GM18499 (cell line): ENCODE measurements around the gene SEC24D.

Experiments
- ATAC-seq: cut with Tn5 transposase; IDR thresholded peaks from one replicate; pipeline ENCODE4 v1.9.1; 2021; ENCODE audit warnings: moderate number of reproducible peaks; ENCODE audit not compliant: insufficient read depth, unreplicated experiment

SEC24D gene

GRCh38 chr4:118734491-118735205 lies 101.3 kb downstream of the SEC24D start:
- no peak for ATAC-seq

GRCh38 chr4:118732591-118733330 lies 103.2 kb downstream of the SEC24D start:
- no peak for ATAC-seq

GRCh38 chr4:118730683-118731082 lies 105.2 kb downstream of the SEC24D start:
- no peak for ATAC-seq

GRCh38 chr4:118729287-118730286 lies 106.3 kb downstream of the SEC24D start:
- ATAC-seq = no peak

GRCh38 chr4:118727360-118727759 lies 108.6 kb downstream of the SEC24D start:
- no peak for ATAC-seq

GRCh38 chr4:118723369-118723768 lies 112.6 kb downstream of the SEC24D start:
- no peak for ATAC-seq

GRCh38 chr4:118721752-118722151 lies 114.2 kb downstream of the SEC24D start:
- ATAC-seq = no peak

- no peak for ATAC-seq
Measured at GRCh38 chr4:118718511-118719170, 117.3 kb downstream of the SEC24D start.

GRCh38 chr4:118716304-118716703 lies 119.6 kb downstream of the SEC24D start:
- ATAC-seq = no peak

GRCh38 chr4:118714682-118715081 lies 121.2 kb downstream of the SEC24D start:
- no peak for ATAC-seq

GRCh38 chr4:118712872-118713271 lies 123.1 kb downstream of the SEC24D start:
- no peak for ATAC-seq

GRCh38 chr4:118711052-118711451 lies 124.9 kb downstream of the SEC24D start:
- no peak for ATAC-seq

- ATAC-seq = no peak
Measured at GRCh38 chr4:118703118-118703517, 132.8 kb downstream of the SEC24D start.

- peak; percentile 98 for ATAC-seq
Measured at GRCh38 chr4:118684873-118685811, 150.8 kb downstream of the SEC24D start, which contains the start of gene METTL14. METTL14 (plus strand) TSS chr4:118685392; CDS start chr4:118685535, 143 bp downstream.

- ATAC-seq = no peak
Measured at GRCh38 chr4:118683513-118683912, 152.4 kb downstream of the SEC24D start.

GRCh38 chr4:118682928-118683327 lies 153.0 kb downstream of the SEC24D start:
- ATAC-seq = no peak

GRCh38 chr4:118680808-118681207 lies 155.1 kb downstream of the SEC24D start:
- no peak for ATAC-seq

- ATAC-seq = no peak
Measured at GRCh38 chr4:118676128-118676527, 159.8 kb downstream of the SEC24D start.
